ENCODE data around the gene RGP1. TPM values are rescaled to one million over a fixed set of nuclear protein-coding genes. Genes with fewer than 3 reads are reported as not detected.

RGP1 gene
- total RNA-seq, 2 experiments from 2014 or later: 13.5 to 27.1 TPM

- Histone ChIP-seq H3K4me1 (ENCODE audit: insufficient read depth, low read length, poor library complexity, severe bottlenecking) (peaks cover 9% of the 10 kb centered on the region), H3K36me3 (ENCODE audit: insufficient read depth, low read length) (no peaks in the 10 kb centered on the region), H2AFZ (ENCODE audit: low read length) (no peak overlapping the region), H3K4me2 (ENCODE audit: low read length) (no peak overlapping the region), H4K20me1 (ENCODE audit: insufficient read depth, low read length) (no peaks in the 10 kb centered on the region), H3K9me3 (ENCODE audit: low read length) (no peaks in the 10 kb centered on the region), H3K27ac (ENCODE audit: low read depth, low read length, poor library complexity, severe bottlenecking) (no peak overlapping the region), H3K9me2 (ENCODE audit: insufficient read depth, low read length) (no peaks in the 10 kb centered on the region), H3K79me2 (ENCODE audit: insufficient read depth, low read depth, low read length) (no peaks in the 10 kb centered on the region), H3K4me3 (ENCODE audit: low read depth, low read length, poor library complexity, severe bottlenecking) (no peak overlapping the region)
- TF ChIP-seq EZH2phosphoT487 (IDR thresholded peaks at IDR 0.05; ENCODE audit: borderline replicate concordance, low read depth, low read length): no peak
- no peak for TF ChIP-seq CTCF (conservative IDR thresholded peaks at IDR 0.05; ENCODE audit: low read length)
- DNase-seq (ENCODE audit: low spot score): no peak
- no TSS peak for BruUV-seq (replicated peaks)
- CTCF ChIA-PET (ENCODE audit: unreplicated experiment): interaction anchor here (0.7 kb wide), 1 partner anchor 10 kb away, joined by 3 read pairs; no protein-coding TSS in a partner anchor
- POLR2A ChIA-PET: interaction anchor here (1.4 kb wide), 1 partner anchor 15 kb away, joined by 5 read pairs; the partner anchor contains the start of gene SPAG8
- intact Hi-C loops (cut with micrococcal nuclease; ENCODE audit: unreplicated experiment): loop anchor here (10.0 kb wide), 1 partner anchor 227 kb away; no protein-coding TSS in a partner anchor
These were observed 48.4 kb downstream of the RGP1 start for GRCh38 chr9:35797311-35798109.

- H3K4me1 ChIP-seq (ENCODE audit: insufficient read depth, low read length, poor library complexity, severe bottlenecking): peaks cover 9% of the 10 kb centered on the region
- no peaks in the 10 kb centered on the region for H4K20me1 ChIP-seq (ENCODE audit: insufficient read depth, low read length)
- no peaks in the 10 kb centered on the region for H3K79me2 ChIP-seq (ENCODE audit: insufficient read depth, low read depth, low read length)
- POLR2A ChIA-PET: interaction anchor here (0.7 kb wide), 1 partner anchor 10 kb away, joined by 3 read pairs; no protein-coding TSS in a partner anchor
- TF ChIP-seq CTCF (conservative IDR thresholded peaks at IDR 0.05; ENCODE audit: low read length) (no peak), EZH2phosphoT487 (IDR thresholded peaks at IDR 0.05; ENCODE audit: borderline replicate concordance, low read depth, low read length) (no peak)
- H3K4me3 ChIP-seq (ENCODE audit: low read depth, low read length, poor library complexity, severe bottlenecking): no peak overlapping the region
- no peaks in the 10 kb centered on the region for H3K9me2 ChIP-seq (ENCODE audit: insufficient read depth, low read length)
- H3K27ac ChIP-seq (ENCODE audit: low read depth, low read length, poor library complexity, severe bottlenecking): no peak overlapping the region
- no peak for DNase-seq (ENCODE audit: low spot score)
- H3K9me3 ChIP-seq (ENCODE audit: low read length): no peaks in the 10 kb centered on the region
- intact Hi-C loops (cut with micrococcal nuclease; ENCODE audit: unreplicated experiment): loop anchor here (10.0 kb wide), 1 partner anchor 226 kb away; no protein-coding TSS in a partner anchor
- CTCF ChIA-PET (ENCODE audit: unreplicated experiment): no interaction called here
- no peak overlapping the region for H3K4me2 ChIP-seq (ENCODE audit: low read length)
- H2AFZ ChIP-seq (ENCODE audit: low read length): no peak overlapping the region
- H3K36me3 ChIP-seq (ENCODE audit: insufficient read depth, low read length): no peaks in the 10 kb centered on the region
- no TSS peak for BruUV-seq (replicated peaks)
These were observed 49.7 kb downstream of the RGP1 start for GRCh38 chr9:35798658-35799374.
